GM18867 (cell line): Measurements from ENCODE around the gene NDUFS8.
A peak's percentile ranks its signal among the peaks of the same experiment; 100 is the strongest.
"Not testable (repeated sequence)": the region's sequence is repeated elsewhere in the genome, so short reads cannot be mapped to it uniquely, and the experiment has no call there.

Source experiments
- ATAC-seq: cut with Tn5 transposase; IDR thresholded peaks from one replicate; pipeline ENCODE4 v1.9.1; 2021; ENCODE audit warnings: mild to moderate bottlenecking, moderate library complexity; ENCODE audit not compliant: unreplicated experiment

NDUFS8 gene

GRCh38 chr11:68030318-68031143, at the start of gene NDUFS8:
NDUFS8 (plus strand) TSS chr11:68030681; CDS start chr11:68032152, 1,471 bp downstream.
- ATAC-seq: peak; percentile 92

GRCh38 chr11:67981226-67981625, 49.3 kb upstream of the NDUFS8 start:
- not testable (repeated sequence) for ATAC-seq

- ATAC-seq: not testable (repeated sequence)
Measured at GRCh38 chr11:67982255-67982857, 48.1 kb upstream of the NDUFS8 start.

DNA sequence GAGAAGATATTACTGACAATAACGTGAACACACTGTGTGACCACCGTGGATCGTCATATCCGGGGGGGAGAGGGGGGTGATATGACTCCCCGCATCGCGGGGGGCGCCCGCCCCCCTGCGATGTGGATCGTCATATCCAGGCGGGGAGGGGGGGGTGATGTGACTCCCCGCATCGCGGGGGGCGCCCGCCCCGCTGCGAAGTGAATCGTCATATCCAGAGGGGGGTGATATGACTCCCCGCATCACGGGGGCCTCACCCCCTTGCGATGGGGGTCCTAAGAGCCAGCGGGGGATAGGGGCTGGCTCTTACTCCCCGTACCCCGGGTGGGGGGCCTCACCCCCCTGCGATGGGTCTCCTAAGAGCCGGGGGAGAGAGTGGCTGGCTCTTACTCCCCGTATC, 46.5 kb upstream of the NDUFS8 start:
- ATAC-seq: no peak

DNA sequence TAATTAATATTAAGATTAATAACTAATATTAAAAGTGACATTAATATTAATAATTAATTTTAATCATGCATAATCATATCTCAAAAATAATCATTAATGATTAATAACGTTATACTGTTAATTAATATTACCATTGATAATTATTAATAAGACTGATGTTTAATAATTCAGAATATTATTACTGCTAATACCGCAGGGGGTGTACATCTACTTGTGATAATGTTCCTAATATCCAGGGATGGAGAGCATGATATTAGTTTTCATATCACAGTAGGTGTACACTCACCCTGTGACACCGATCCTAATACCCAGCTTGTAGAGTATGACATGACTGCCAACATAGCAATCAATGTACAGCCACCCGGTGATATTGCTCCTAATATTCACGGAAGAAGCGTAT, 45.2 kb upstream of the NDUFS8 start:
- not testable (repeated sequence) for ATAC-seq

- ATAC-seq: not testable (repeated sequence)
Measured at GRCh38 chr11:67990546-67991346, 39.7 kb upstream of the NDUFS8 start.

DNA sequence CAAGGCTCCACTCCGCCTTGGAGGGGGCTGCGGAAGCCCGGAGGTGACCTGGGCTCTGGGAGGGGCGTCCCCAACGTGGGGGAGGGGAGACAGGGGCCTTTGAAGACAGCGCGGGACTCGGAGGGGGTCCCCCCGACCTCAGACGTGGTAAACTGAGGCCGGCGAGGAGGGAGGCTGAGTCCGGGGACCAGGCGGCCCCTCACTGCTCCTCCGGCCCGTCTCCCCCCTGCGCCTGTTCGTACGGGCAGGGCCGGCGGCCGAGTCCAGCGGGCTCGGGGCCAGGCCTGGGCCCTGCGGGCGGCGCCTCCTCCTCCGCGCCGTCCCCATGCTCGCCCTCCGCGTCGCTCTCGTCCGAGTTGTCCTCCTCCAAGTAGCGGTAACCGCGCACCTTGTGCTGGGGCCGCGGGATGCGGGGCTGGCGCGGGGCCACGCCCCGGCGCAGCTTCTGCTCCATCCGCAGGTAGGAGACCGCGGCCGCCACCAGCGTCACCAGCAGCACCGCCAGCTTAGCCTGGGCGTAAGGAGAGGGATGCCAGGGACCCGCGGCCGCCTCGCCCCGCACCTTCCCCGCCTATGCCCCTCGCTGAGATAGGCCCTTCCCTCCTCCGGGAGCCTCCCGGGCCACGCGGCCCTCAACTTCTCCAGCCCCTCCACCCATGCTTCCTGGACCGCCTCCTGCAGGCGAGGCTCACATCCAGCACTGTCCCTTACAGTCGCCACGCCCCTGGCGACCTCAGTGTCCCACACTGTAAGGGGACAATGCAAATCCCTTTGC, 38.9 kb upstream of the NDUFS8 start:
- ATAC-seq: not testable (repeated sequence)

- not testable (repeated sequence) for ATAC-seq
Measured at GRCh38 chr11:67993821-67994220, 36.7 kb upstream of the NDUFS8 start.

DNA sequence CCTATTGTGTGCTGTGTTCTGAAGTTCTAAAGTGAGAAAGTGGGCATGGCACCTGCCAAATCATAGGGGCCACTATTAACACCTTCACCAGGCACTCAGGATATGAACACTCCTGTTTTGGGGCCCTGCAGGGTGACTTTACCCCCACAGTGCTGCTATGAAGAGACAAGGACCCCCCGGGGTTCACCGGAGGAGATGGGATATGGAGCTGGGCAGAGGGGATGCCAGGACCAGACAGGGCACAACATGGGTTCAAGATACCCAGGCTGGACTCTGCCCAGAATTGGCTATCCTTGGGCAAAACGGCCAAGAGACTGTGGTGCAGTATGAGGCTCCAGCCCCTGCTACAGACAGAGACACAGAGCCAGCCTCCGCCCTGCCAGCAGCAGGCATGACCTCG, 36.1 kb upstream of the NDUFS8 start:
- ATAC-seq: not testable (repeated sequence)

- not testable (repeated sequence) for ATAC-seq
Measured at GRCh38 chr11:67995129-67995528, 35.4 kb upstream of the NDUFS8 start.

DNA sequence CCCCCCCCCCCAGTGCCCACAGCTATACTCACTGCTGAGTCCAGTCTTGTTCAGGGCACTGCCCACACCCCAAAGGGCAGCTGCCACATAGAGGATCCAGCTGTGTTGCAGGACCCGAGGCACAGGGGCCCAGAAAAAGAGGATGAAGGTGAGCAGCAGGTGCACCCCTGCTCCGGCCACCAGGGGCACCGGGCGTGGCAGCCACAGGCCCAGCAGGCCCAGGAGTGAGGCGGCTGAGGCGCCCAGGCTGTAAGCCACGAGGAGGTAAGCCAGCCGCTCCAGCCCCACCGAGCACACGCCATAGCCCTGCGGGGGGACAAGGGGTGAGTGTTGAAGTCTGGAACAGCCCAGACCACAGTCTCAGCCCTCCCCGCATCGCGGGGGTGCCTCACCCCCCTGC, 34.9 kb upstream of the NDUFS8 start:
- ATAC-seq: not testable (repeated sequence)

GRCh38 chr11:67996051-67996450, 34.4 kb upstream of the NDUFS8 start:
- ATAC-seq: no peak

DNA sequence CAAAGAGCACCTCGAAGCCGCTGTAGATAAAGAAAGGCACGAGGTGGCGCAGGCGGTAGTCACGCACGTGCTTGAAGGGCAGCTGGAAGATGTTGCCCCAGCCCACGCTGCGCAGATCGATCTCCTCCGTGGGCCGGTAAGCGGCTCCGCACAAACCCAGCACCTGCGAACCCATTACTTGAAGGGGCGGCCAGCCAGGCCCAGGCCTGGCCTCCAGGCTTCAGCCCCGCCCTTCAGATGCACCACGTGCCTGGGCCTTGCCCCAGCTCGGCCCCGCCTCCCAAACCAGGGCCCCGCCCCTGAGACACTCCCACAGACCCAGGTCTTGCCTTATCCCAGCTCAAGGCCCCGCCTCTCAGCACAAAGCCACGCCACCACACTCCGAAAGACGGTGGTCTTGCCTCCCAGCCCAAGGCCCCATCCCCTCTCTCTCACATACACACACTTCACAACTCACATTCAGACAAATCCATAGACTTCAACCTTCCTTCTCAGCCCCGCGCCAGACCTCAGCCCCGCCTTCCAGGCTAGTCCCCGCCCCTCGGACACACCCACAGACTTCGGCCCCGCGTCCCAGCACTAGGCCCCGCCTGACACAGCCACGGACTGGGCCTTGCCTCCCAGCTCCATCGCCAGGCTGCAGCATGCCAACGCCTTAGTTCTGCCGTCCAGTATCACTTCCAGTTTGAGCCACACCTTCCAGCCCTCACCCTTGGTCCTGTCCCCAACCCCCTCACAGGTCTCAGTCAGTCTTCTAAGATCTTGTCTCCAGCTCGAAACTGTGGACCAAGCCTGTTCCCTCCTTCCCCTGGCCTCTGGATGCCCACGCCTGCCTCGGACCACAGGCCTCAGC, 33.6 kb upstream of the NDUFS8 start:
- no peak for ATAC-seq

GRCh38 chr11:67997475-67997921, 33.0 kb upstream of the NDUFS8 start:
- no peak for ATAC-seq

DNA sequence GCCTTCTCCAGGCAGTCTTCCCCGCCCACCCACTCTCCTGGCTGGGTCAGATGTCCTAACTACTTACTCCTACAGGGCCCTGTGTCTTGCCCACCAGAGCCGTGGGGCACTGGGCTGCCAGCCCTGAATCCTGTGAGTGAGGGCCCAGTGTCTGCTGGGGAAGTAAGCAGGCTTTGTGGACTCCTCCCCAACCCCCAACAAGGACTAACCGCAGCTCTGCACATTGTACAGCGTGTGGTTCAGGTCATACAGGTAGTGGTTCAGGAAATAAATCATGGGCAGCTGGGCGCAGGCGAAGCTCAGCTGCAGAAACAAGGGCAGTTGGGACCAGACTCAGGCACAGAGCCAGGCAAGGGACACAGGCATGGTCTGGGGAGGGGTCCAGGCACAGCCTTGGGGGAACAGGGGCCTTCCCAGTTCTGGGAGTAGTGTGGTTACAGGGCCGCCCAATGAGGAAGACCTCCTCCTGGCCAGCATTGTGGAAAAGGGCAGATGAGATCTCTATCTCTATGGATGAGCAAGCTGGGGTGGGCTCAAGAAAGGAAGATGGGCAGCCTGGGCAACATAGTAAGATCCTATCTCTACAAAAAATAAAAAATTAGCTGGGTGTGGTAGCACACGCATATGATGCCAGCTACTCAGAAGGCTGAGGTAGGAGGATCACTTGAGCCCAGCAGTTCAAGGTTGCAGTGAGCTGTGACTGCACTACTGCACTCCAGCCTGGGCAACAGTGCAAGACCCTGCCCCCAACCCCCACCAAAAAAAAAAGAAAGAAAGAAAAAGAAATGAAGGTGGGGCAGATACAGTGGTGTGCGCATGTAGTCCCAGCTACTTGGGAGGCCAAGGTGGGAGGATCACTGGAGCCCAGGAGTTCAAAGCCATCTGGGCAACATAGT, 32.1 kb upstream of the NDUFS8 start:
- ATAC-seq: no peak

DNA sequence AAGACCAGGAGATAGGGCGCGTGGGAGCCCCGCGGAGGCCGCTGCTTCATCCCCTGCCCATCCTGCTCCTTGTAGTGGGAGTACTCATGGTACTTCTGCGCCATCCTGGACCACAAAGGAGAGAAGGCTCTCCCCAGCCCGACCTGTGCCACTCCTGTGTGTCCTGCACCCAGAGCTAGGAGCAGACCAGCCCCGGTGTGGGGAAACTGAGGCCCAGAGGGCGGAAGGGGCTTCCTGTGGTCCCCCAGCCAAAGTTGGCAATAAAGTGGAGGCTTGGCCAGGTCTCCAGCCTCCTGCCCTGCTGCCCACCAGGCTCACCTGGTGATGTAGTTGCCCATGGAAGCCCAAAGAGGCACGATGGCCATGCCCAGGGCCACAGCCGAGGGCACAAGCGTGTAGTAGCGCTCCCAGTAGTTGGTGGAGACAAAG, 31.3 kb upstream of the NDUFS8 start:
- no peak for ATAC-seq

- ATAC-seq: no peak
Measured at GRCh38 chr11:67999704-68000103, 30.8 kb upstream of the NDUFS8 start.

DNA sequence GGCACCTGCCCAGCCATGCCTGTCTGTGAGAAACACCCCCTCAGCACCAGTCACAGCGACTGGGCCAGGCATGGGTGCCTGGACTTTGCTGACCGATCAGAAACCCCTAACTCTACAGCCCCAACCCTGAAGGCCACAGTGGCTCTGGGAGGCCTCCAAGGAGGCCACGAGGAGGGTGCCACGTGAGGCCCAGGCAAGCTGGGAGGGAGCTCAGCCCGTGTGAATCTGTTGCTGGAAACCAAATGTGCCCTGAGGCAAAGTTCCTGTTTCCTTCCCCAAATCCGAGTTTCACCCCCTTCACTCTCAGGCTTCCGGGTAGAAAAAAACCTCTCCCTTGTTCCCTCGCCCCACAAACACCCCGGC, 27.9 kb upstream of the NDUFS8 start:
- ATAC-seq: peak; percentile 22
